H1 (cell line): Measurements from ENCODE around the gene MLH3. TPM values are rescaled to one million over a fixed set of nuclear protein-coding genes. Genes with fewer than 3 reads are reported as not detected.

ENCODE experiments used
- CTCF ChIA-PET: fragments of 300-600 bp; sonication (Branson Sonifier 250); formaldehyde crosslinking; loops from one replicate; lab custom pipeline; 2021; ENCODE audit not compliant: partially characterized antibody; lab: Charles Lee
- POLR2A ChIA-PET: fragments of 300-600 bp; sonication (Branson Sonifier 250); formaldehyde crosslinking; loops from one replicate; lab custom pipeline; 2021; ENCODE audit warnings: inconsistent platforms; ENCODE audit not compliant: partially characterized antibody; lab: Charles Lee
- DNase-seq, 2 experiments: peaks; one replicate each; pipeline versions ENCODE4 v3.0.0 to v3.0.0-alpha.2; 2010 to 2022; ENCODE audit warnings: low spot score in 2 of 2, low read depth in 1 of 2, mixed read lengths in 1 of 2
- FAIRE-seq: peaks from 2 replicates; lab custom pipeline; 2011; peaks lifted over from hg19 to GRCh38; lab: Jason Lieb, UNC
- H2AFZ ChIP-seq: 2 replicates; pipeline ENCODE4 v1.8.1; 2012; ENCODE audit warnings: low read length, inconsistent platforms
- H2AK5ac ChIP-seq: 2 replicates; pipeline ENCODE4 v1.6.1; 2013; ENCODE audit warnings: low read depth, low read length
- H2BK120ac ChIP-seq: replicated peaks from 2 replicates; pipeline ENCODE3; 2013; ENCODE audit warnings: low read depth, low read length, inconsistent platforms
- H2BK12ac ChIP-seq: 2 replicates; pipeline ENCODE4 v1.6.1; 2013; ENCODE audit warnings: low read depth, low read length
- H2BK15ac ChIP-seq: 2 replicates; pipeline ENCODE4 v1.6.1; 2013; ENCODE audit warnings: low read length
- H2BK20ac ChIP-seq: 2 replicates; pipeline ENCODE4 v1.6.1; 2013; ENCODE audit warnings: low read length
- H2BK5ac ChIP-seq: 2 replicates; pipeline ENCODE4 v1.6.1; 2013; ENCODE audit warnings: low read depth, low read length
- H3K14ac ChIP-seq: 2 replicates; pipeline ENCODE4 v1.6.1; 2013; ENCODE audit warnings: inconsistent platforms; ENCODE audit not compliant: insufficient read length
- H3K18ac ChIP-seq: 2 replicates; pipeline ENCODE4 v1.6.1; 2013; ENCODE audit warnings: low read length; ENCODE audit errors: extremely low read depth
- H3K23ac ChIP-seq: 2 replicates; pipeline ENCODE4 v1.6.1; 2013; ENCODE audit warnings: inconsistent platforms; ENCODE audit not compliant: insufficient read length
- H3K23me2 ChIP-seq: 2 replicates; pipeline ENCODE4 v1.6.1; 2013; ENCODE audit warnings: low read depth, low read length
- H3K27ac ChIP-seq: 2 replicates; pipeline ENCODE4 v1.6.1; 2011; ENCODE audit warnings: low read depth, low read length, inconsistent platforms
- H3K27me3 ChIP-seq, 4 experiments: replicated peaks in 1 of 4; 1 replicate in 1 of 4; 2 replicates in 3 of 4; pipeline versions ENCODE4 v1.6.1 to v1.8.1; 2011 to 2013; ENCODE audit warnings: low read length in 3 of 4, mild to moderate bottlenecking in 3 of 4, inconsistent platforms in 2 of 4, mixed read lengths in 2 of 4, moderate library complexity in 1 of 4; ENCODE audit not compliant: control insufficient read depth in 3 of 4, insufficient read depth in 3 of 4; ENCODE audit errors: extremely low read depth in 1 of 4
- H3K36me3 ChIP-seq, 4 experiments: 2 replicates each; pipeline versions ENCODE4 v1.6.1 to v1.8.1; 2011 to 2013; ENCODE audit warnings: mild to moderate bottlenecking in 4 of 4, low read length in 3 of 4, moderate library complexity in 2 of 4, control low read depth in 1 of 4, inconsistent platforms in 1 of 4; ENCODE audit not compliant: insufficient read depth in 4 of 4, control insufficient read depth in 2 of 4
- H3K4ac ChIP-seq: replicated peaks from 2 replicates; pipeline ENCODE3; 2013; ENCODE audit warnings: low read length, low read depth, mixed read lengths, inconsistent platforms; ENCODE audit not compliant: insufficient read length
- H3K4me1 ChIP-seq, 4 experiments: replicated peaks in 1 of 4; 1 replicate in 1 of 4; 2 replicates in 3 of 4; pipeline versions ENCODE4 v1.6.1 to v1.8.1; 2011 to 2013; ENCODE audit warnings: low read length in 3 of 4, inconsistent platforms in 2 of 4, mixed read lengths in 1 of 4; ENCODE audit not compliant: insufficient read depth in 4 of 4, control insufficient read depth in 3 of 4
- H3K4me2 ChIP-seq, 2 experiments: 2 replicates each; pipeline versions ENCODE4 v1.6.1 to v1.8.1; 2011 to 2013; ENCODE audit warnings: low read depth in 2 of 2, low read length in 2 of 2, control low read depth in 1 of 2, inconsistent platforms in 1 of 2, mild to moderate bottlenecking in 1 of 2; ENCODE audit not compliant: insufficient read depth in 1 of 2
- H3K4me3 ChIP-seq, 4 experiments: fragments of 200-600, 300-600 bp in 1 of 4; sonication (generic), shearing (Covaris generic), sonication (Bioruptor Twin) in 1 of 4; 2 replicates each; pipeline versions ENCODE4 v1.5.1 to v1.8.1; 2011 to 2016; ENCODE audit warnings: low read length in 4 of 4, low read depth in 3 of 4, control low read depth in 2 of 4, inconsistent platforms in 2 of 4, mild to moderate bottlenecking in 2 of 4, mixed read lengths in 1 of 4, moderate library complexity in 1 of 4; ENCODE audit not compliant: insufficient read depth in 2 of 4; ENCODE audit errors: extremely low read depth in 1 of 4
- H3K56ac ChIP-seq: replicated peaks from 2 replicates; pipeline ENCODE3; 2013; ENCODE audit warnings: low read depth, mild to moderate bottlenecking, mixed read lengths, low read length, inconsistent platforms; ENCODE audit not compliant: insufficient read length
- H3K79me1 ChIP-seq: 2 replicates; pipeline ENCODE4 v1.6.1; 2013; ENCODE audit warnings: low read depth, low read length, control low read depth
- H3K79me2 ChIP-seq, 2 experiments: 2 replicates each; pipeline versions ENCODE4 v1.6.1 to v1.8.1; 2012 to 2013; ENCODE audit warnings: low read length in 2 of 2, mild to moderate bottlenecking in 2 of 2, inconsistent platforms in 1 of 2; ENCODE audit not compliant: insufficient read depth in 2 of 2, control insufficient read depth in 1 of 2
- H3K9ac ChIP-seq, 4 experiments: replicated peaks in 1 of 4; 1 replicate in 1 of 4; 2 replicates in 3 of 4; pipeline versions ENCODE4 v1.6.1 to v1.8.1; 2011 to 2013; ENCODE audit warnings: low read depth in 3 of 4, low read length in 3 of 4, control low read depth in 2 of 4, mild to moderate bottlenecking in 2 of 4, moderate library complexity in 2 of 4, inconsistent platforms in 1 of 4; ENCODE audit errors: extremely low read depth in 1 of 4
- H3K9me3 ChIP-seq, 2 experiments: 2 replicates each; pipeline versions ENCODE4 v1.6.1 to v1.8.1; 2012 to 2013; ENCODE audit warnings: mild to moderate bottlenecking in 2 of 2, moderate library complexity in 2 of 2, control low read depth in 1 of 2, inconsistent platforms in 1 of 2, low read depth in 1 of 2, low read length in 1 of 2, mixed read lengths in 1 of 2; ENCODE audit not compliant: insufficient read depth in 2 of 2
- H4K20me1 ChIP-seq, 2 experiments: replicated peaks in 1 of 2; 2 replicates each; pipeline versions ENCODE3 to v1.8.1; 2011 to 2013; ENCODE audit warnings: inconsistent platforms in 2 of 2, low read length in 2 of 2, mild to moderate bottlenecking in 1 of 2; ENCODE audit not compliant: insufficient read depth in 2 of 2, control insufficient read depth in 1 of 2
- H4K5ac ChIP-seq: 2 replicates; pipeline ENCODE4 v1.6.1; 2013; ENCODE audit warnings: low read length, low read depth, mixed read lengths, inconsistent platforms; ENCODE audit not compliant: insufficient read length
- H4K8ac ChIP-seq: 2 replicates; pipeline ENCODE4 v1.8.0; 2013; ENCODE audit warnings: mild to moderate bottlenecking, moderate library complexity, low read length, inconsistent platforms; ENCODE audit not compliant: insufficient read depth; ENCODE audit errors: extremely low read depth
- H4K91ac ChIP-seq: replicated peaks from 2 replicates; pipeline ENCODE3; 2013; ENCODE audit warnings: low read length, mixed read lengths, inconsistent platforms; ENCODE audit not compliant: insufficient read length
- CREB1 ChIP-seq: IDR thresholded peaks from 2 replicates; pipeline ENCODE4 v1.6.1; 2012; ENCODE audit warnings: inconsistent platforms
- KDM1A ChIP-seq: fragments of 200-600, 300-600 bp; sonication (generic); IDR thresholded peaks from 2 replicates; pipeline ENCODE4 v1.7.1; 2016; ENCODE audit warnings: mild to moderate bottlenecking, low read length, borderline replicate concordance
- WGBS, 2 experiments: shearing (Covaris generic) in 1 of 2; methylation state at CpG; one replicate each; pipeline versions ENCODE4 v1.1.6 to v1.1.7; 2013 to 2015; ENCODE audit warnings: low lambda C conversion rate in 2 of 2, mixed read lengths in 2 of 2, inconsistent platforms in 1 of 2, low coverage in 1 of 2, missing lambda C conversion rate in 1 of 2; ENCODE audit not compliant: insufficient replicate concordance in 2 of 2, insufficient coverage in 1 of 2, insufficient read length in 1 of 2; ENCODE audit errors: extremely low coverage in 1 of 2, missing lambda C conversion rate in 1 of 2; 5-methylcytosine and 5-hydroxymethylcytosine counted together
- polyA plus RNA-seq, 7 experiments: library from polyadenylated mRNA; depleted of rRNA in 3 of 7; stranded (reverse) in 5 of 7; unstranded in 2 of 7; fragments of >200 nt in 5 of 7; fragments of 200-250 nt in 2 of 7; gene quantifications; 1 replicate in 5 of 7; 2 replicates in 1 of 7; 4 replicates in 1 of 7; pipeline versions ENCODE4 v1.2.1 to v1.2.3, GENCODE V29; 2011 to 2013; ENCODE audit warnings: missing spikeins in 2 of 7, mixed read lengths in 2 of 7
- total RNA-seq: library from RNA; stranded (reverse); fragmentation: NEBNext Ultra II Directional; extraction: Animal tissue kit (Norgen Biotek cat#: 25700); gene quantifications from 2 replicates; pipeline ENCODE4 v1.2.1, GENCODE V29; 2021

MLH3 gene
- total and polyA plus RNA-seq, 2 of the 8 experiments (the other 6 are each of a cell fraction or from before 2014, with no cell fraction given), result 9.3 to 20.1 TPM

GRCh38 chr14:75060420-75060819, 9.2 kb upstream of the MLH3 start:
- TF ChIP-seq CREB1 (no peak), KDM1A (peak; percentile 71; the same call in 1 of the 2 replicates)
- TF ChIP-seq, all 59 proteins: peak for 1
- H3K14ac ChIP-seq, result no peak overlapping the region
- H3K4me2 ChIP-seq, result no peak overlapping the region

More at GRCh38 chr14:75060420-75060819, 9.2 kb upstream of the MLH3 start:
- H2BK120ac ChIP-seq, result no peak overlapping the region
- H2BK12ac ChIP-seq, result no peak overlapping the region
- no peaks in the 10 kb centered on the region; a peak in 2 of 7 replicates for H3K4me1 ChIP-seq
- no peak overlapping the region for H2BK20ac ChIP-seq
- DNase-seq (no peak), FAIRE-seq (no peak)
- H2BK5ac ChIP-seq, result no peak overlapping the region
- H3K4me3 ChIP-seq, result no peak overlapping the region
- 71% methylated on average over 2 of the region's 2 CpGs; no CpG with 5 or more reads in 1 of the 2 experiments for WGBS, 2 experiments
- H4K8ac ChIP-seq, result no peak overlapping the region
- H4K20me1 ChIP-seq, result no peaks in the 10 kb centered on the region
- H3K79me1 ChIP-seq, result peaks cover 5% of the 10 kb centered on the region; the same call in 1 of the 2 replicates
- peaks cover 9% of the 10 kb centered on the region for H3K23me2 ChIP-seq
- POLR2A ChIA-PET, result no interaction called here
- no peak overlapping the region for H2BK15ac ChIP-seq
- H3K27me3 ChIP-seq, result no peaks in the 10 kb centered on the region
- H3K23ac ChIP-seq, result no peak overlapping the region
- no peak overlapping the region for H3K4ac ChIP-seq
- CTCF ChIA-PET, result no interaction called here
- H3K36me3 ChIP-seq, result peaks cover 0 to 9% (median 3%) of the 10 kb centered on the region in 4 experiments; a peak in 2 of 8 replicates
- H4K91ac ChIP-seq, result no peak overlapping the region
- peaks cover 0 to 10% of the 10 kb centered on the region in 2 experiments; a peak in 2 of 4 replicates for H3K79me2 ChIP-seq
- H3K27ac ChIP-seq, result no peak overlapping the region
- no peak overlapping the region for H3K18ac ChIP-seq
- no peaks in the 10 kb centered on the region for H3K9me3 ChIP-seq
- H3K56ac ChIP-seq, result no peak overlapping the region
- H4K5ac ChIP-seq, result no peak overlapping the region
- H2AFZ ChIP-seq, result no peak overlapping the region
- H2AK5ac ChIP-seq, result no peak overlapping the region
- H3K9ac ChIP-seq, result no peak overlapping the region
